Measurements from ENCODE around the gene RFLNA. TPM values are rescaled to one million over a fixed set of nuclear protein-coding genes. Genes with fewer than 3 reads are reported as not detected.

RFLNA gene
- total and polyA plus RNA-seq, 2 donors (not counting 1 experiment from before 2014, with no cell fraction given) = 0.03 TPM; not detected in 1

GRCh38 chr12:124302241-124302806, 7.4 kb downstream of the RFLNA start:
- no peaks in the 10 kb centered on the region for H3K9me3 ChIP-seq (ENCODE audit: control insufficient read depth, insufficient read depth, low read depth, low read length)
- no peaks in the 10 kb centered on the region for H3K4me1 ChIP-seq (ENCODE audit: control insufficient read depth, extremely low read depth, insufficient read depth, low read length)
- H3K9ac ChIP-seq (ENCODE audit: insufficient read depth, low read length) = no peak overlapping the region
- no peak for DNase-seq (ENCODE audit: low read depth in 2 of 2)
- no peak overlapping the region for H2AFZ ChIP-seq (ENCODE audit: low read length)
- no peaks in the 10 kb centered on the region for H4K20me1 ChIP-seq (ENCODE audit: control insufficient read depth, extremely low read depth, insufficient read depth, low read length)
- H3K27ac ChIP-seq (ENCODE audit: insufficient read depth, low read length) = no peak overlapping the region
- TF ChIP-seq CTCF (conservative IDR thresholded peaks at IDR 0.05 in 1 of 2, IDR thresholded peaks at IDR 0.05 in 1 of 2; ENCODE audit: low read depth in 1 of 2, low read length in 2 of 2) (no peak), EZH2 (IDR thresholded peaks at IDR 0.05; ENCODE audit: low read length, missing control alignments) (no peak)
- H3K79me2 ChIP-seq (ENCODE audit: control insufficient read depth, insufficient read depth, low read length) = no peaks in the 10 kb centered on the region
- H3K36me3 ChIP-seq (ENCODE audit: control insufficient read depth, insufficient read depth, low read length) = no peaks in the 10 kb centered on the region
- H3K4me2 ChIP-seq (ENCODE audit: extremely low read depth, insufficient read depth, low read length) = no peak overlapping the region
- no peak overlapping the region for H3K4me3 ChIP-seq (replicated peaks in 1 of 4; ENCODE audit: control extremely low read depth in 1 of 4, insufficient read depth in 1 of 4, low read depth in 3 of 4, low read length in 4 of 4)
- peaks cover under 1% of the 10 kb centered on the region for H3K27me3 ChIP-seq (ENCODE audit: control insufficient read depth, insufficient read depth, low read length)

GRCh38 chr12:124302807-124303578, 8.1 kb downstream of the RFLNA start:
- no peak overlapping the region for H3K27ac ChIP-seq (ENCODE audit: insufficient read depth, low read length)
- no peak overlapping the region for H3K9ac ChIP-seq (ENCODE audit: insufficient read depth, low read length)
- H3K9me3 ChIP-seq (ENCODE audit: control insufficient read depth, insufficient read depth, low read depth, low read length) = no peaks in the 10 kb centered on the region
- H3K4me2 ChIP-seq (ENCODE audit: extremely low read depth, insufficient read depth, low read length) = no peak overlapping the region
- H2AFZ ChIP-seq (ENCODE audit: low read length) = no peak overlapping the region
- H3K36me3 ChIP-seq (ENCODE audit: control insufficient read depth, insufficient read depth, low read length) = no peaks in the 10 kb centered on the region
- no peaks in the 10 kb centered on the region for H3K79me2 ChIP-seq (ENCODE audit: control insufficient read depth, insufficient read depth, low read length)
- no peak for DNase-seq (ENCODE audit: low read depth in 2 of 2)
- no peak overlapping the region for H3K4me3 ChIP-seq (replicated peaks in 1 of 4; ENCODE audit: control extremely low read depth in 1 of 4, insufficient read depth in 1 of 4, low read depth in 3 of 4, low read length in 4 of 4)
- H4K20me1 ChIP-seq (ENCODE audit: control insufficient read depth, extremely low read depth, insufficient read depth, low read length) = no peaks in the 10 kb centered on the region
- no peaks in the 10 kb centered on the region for H3K27me3 ChIP-seq (ENCODE audit: control insufficient read depth, insufficient read depth, low read length)
- TF ChIP-seq CTCF (conservative IDR thresholded peaks at IDR 0.05 in 1 of 2, IDR thresholded peaks at IDR 0.05 in 1 of 2; ENCODE audit: low read depth in 1 of 2, low read length in 2 of 2) (no peak), EZH2 (IDR thresholded peaks at IDR 0.05; ENCODE audit: low read length, missing control alignments) (no peak)
- H3K4me1 ChIP-seq (ENCODE audit: control insufficient read depth, extremely low read depth, insufficient read depth, low read length) = no peaks in the 10 kb centered on the region

- no peaks in the 10 kb centered on the region for H3K79me2 ChIP-seq (ENCODE audit: control insufficient read depth, insufficient read depth, low read length)
- H3K4me2 ChIP-seq (ENCODE audit: extremely low read depth, insufficient read depth, low read length) = no peak overlapping the region
- no peak overlapping the region for H2AFZ ChIP-seq (ENCODE audit: low read length)
- H3K27ac ChIP-seq (ENCODE audit: insufficient read depth, low read length) = no peak overlapping the region
- H3K27me3 ChIP-seq (ENCODE audit: control insufficient read depth, insufficient read depth, low read length) = no peaks in the 10 kb centered on the region
- H3K9me3 ChIP-seq (ENCODE audit: control insufficient read depth, insufficient read depth, low read depth, low read length) = no peaks in the 10 kb centered on the region
- H3K9ac ChIP-seq (ENCODE audit: insufficient read depth, low read length) = no peak overlapping the region
- no peaks in the 10 kb centered on the region for H4K20me1 ChIP-seq (ENCODE audit: control insufficient read depth, extremely low read depth, insufficient read depth, low read length)
- DNase-seq (ENCODE audit: low read depth in 2 of 2) = no peak
- TF ChIP-seq EZH2 (IDR thresholded peaks at IDR 0.05; ENCODE audit: low read length, missing control alignments) = no peak
- TF ChIP-seq CTCF (conservative IDR thresholded peaks at IDR 0.05 in 1 of 2, IDR thresholded peaks at IDR 0.05 in 1 of 2; ENCODE audit: low read depth in 1 of 2, low read length in 2 of 2) = no peak
- H3K4me1 ChIP-seq (ENCODE audit: control insufficient read depth, extremely low read depth, insufficient read depth, low read length) = no peaks in the 10 kb centered on the region
- H3K36me3 ChIP-seq (ENCODE audit: control insufficient read depth, insufficient read depth, low read length) = no peaks in the 10 kb centered on the region
- no peak overlapping the region for H3K4me3 ChIP-seq (replicated peaks in 1 of 4; ENCODE audit: control extremely low read depth in 1 of 4, insufficient read depth in 1 of 4, low read depth in 3 of 4, low read length in 4 of 4)
These were observed 8.9 kb downstream of the RFLNA start for GRCh38 chr12:124303579-124304313.
